A673 (cell line): ENCODE measurements around the gene EZH2.

ENCODE experiments used
- EZH2 ChIP-seq: fragments of 200-600 bp; sonication (generic); IDR thresholded peaks from 2 replicates; pipeline ENCODE4 v1.6.1; 2017; ENCODE audit warnings: borderline replicate concordance, low read depth, mild to moderate bottlenecking, mixed read lengths, antibody characterized with exemption, low read length; ENCODE audit not compliant: poor library complexity, severe bottlenecking
- TF ChIP-seq, protein P1 (sequence below): fragments of 300-800, 200-600 bp; sonication (generic); conservative IDR thresholded peaks from 2 replicates; pipeline ENCODE4 v1.5.1; 2017; ENCODE audit warnings: low read depth, mild to moderate bottlenecking, antibody characterized with exemption, low read length, moderate library complexity, mixed read lengths

DNA sequence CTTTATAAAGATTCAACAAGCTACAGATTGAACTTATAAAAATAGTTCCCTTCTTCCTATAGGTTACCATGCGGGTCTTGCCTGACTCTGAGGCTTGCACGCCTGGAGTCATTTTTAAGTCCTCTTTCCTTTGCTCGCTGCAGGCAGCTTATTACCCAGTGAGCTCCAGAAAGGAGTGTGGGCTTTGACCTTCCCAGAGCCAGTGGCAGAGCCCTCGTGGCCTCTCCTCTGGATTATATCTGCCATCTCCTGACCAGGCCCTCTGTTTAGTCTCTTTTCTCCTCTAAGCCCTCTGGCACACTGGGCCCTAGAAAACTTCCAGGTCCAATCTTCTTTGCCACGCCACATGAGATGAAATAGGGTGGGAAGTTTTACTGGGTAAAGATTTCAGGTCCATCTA, 39.9 kb upstream of the EZH2 start:
- TF ChIP-seq, protein P1, sequence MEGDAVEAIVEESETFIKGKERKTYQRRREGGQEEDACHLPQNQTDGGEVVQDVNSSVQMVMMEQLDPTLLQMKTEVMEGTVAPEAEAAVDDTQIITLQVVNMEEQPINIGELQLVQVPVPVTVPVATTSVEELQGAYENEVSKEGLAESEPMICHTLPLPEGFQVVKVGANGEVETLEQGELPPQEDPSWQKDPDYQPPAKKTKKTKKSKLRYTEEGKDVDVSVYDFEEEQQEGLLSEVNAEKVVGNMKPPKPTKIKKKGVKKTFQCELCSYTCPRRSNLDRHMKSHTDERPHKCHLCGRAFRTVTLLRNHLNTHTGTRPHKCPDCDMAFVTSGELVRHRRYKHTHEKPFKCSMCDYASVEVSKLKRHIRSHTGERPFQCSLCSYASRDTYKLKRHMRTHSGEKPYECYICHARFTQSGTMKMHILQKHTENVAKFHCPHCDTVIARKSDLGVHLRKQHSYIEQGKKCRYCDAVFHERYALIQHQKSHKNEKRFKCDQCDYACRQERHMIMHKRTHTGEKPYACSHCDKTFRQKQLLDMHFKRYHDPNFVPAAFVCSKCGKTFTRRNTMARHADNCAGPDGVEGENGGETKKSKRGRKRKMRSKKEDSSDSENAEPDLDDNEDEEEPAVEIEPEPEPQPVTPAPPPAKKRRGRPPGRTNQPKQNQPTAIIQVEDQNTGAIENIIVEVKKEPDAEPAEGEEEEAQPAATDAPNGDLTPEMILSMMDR, result no peak
- no peak for TF ChIP-seq EZH2
